Endothelial cell of umbilical vein (primary cell): ENCODE data around the gene RNF183.

ENCODE experiments used
- CTCF ChIP-seq, 2 donors: IDR thresholded peaks; 1 replicate in 1 of 2; 2 replicates in 1 of 2; pipeline ENCODE4 v1.5.1; 2011; ENCODE audit warnings: low read length in 2 of 2, mild to moderate bottlenecking in 2 of 2, moderate library complexity in 2 of 2, control low read depth in 1 of 2, inconsistent platforms in 1 of 2, low read depth in 1 of 2; ENCODE audit not compliant: insufficient read depth in 1 of 2; ENCODE audit errors: extremely low read depth in 1 of 2
- EZH2 ChIP-seq: IDR thresholded peaks from 2 replicates; pipeline ENCODE4 v1.6.1; 2012; ENCODE audit warnings: borderline replicate concordance, low read depth, mild to moderate bottlenecking, moderate library complexity, low read length, inconsistent platforms; ENCODE audit not compliant: severe bottlenecking
- FOS ChIP-seq: IDR thresholded peaks from 2 replicates; pipeline ENCODE4 v1.6.1; 2011; ENCODE audit warnings: mild to moderate bottlenecking, low read length, moderate library complexity, borderline replicate concordance; ENCODE audit not compliant: insufficient read depth
- GATA2 ChIP-seq: IDR thresholded peaks from 2 replicates; pipeline ENCODE4 v1.7.0; 2011; ENCODE audit warnings: low read depth, mild to moderate bottlenecking, moderate library complexity, mixed read lengths, low read length; ENCODE audit not compliant: insufficient read length, insufficient read depth
- JUN ChIP-seq: IDR thresholded peaks from 2 replicates; pipeline ENCODE4 v1.6.1; 2011; ENCODE audit warnings: borderline replicate concordance, low read depth; ENCODE audit not compliant: insufficient read length, insufficient read depth
- POLR2A ChIP-seq: IDR thresholded peaks from 2 replicates; pipeline ENCODE4 v1.6.1; 2012; ENCODE audit warnings: low read depth, mild to moderate bottlenecking, control low read depth, low read length
- POLR2AphosphoS5 ChIP-seq: IDR thresholded peaks from 2 replicates; pipeline ENCODE4 v1.6.1; 2012; ENCODE audit warnings: low read depth, mild to moderate bottlenecking, control low read depth, low read length, moderate library complexity; ENCODE audit not compliant: insufficient read depth
- TF ChIP-seq, protein P1 (sequence below): IDR thresholded peaks from 2 replicates; pipeline ENCODE4 v1.6.1; 2011; ENCODE audit not compliant: insufficient read depth, insufficient read length

GRCh38 chr9:113328045-113328782 lies 25.0 kb upstream of the RNF183 start:
- TF ChIP-seq CTCF (IDR thresholded peaks at IDR 0.05; ENCODE audit: extremely low read depth in 1 of 2, insufficient read depth in 1 of 2, low read depth in 1 of 2, low read length in 2 of 2) (no peak), POLR2A (no peak), EZH2 (no peak), FOS (no peak), JUN (no peak), POLR2AphosphoS5 (no peak), GATA2 (no peak)
- TF ChIP-seq, protein P1, sequence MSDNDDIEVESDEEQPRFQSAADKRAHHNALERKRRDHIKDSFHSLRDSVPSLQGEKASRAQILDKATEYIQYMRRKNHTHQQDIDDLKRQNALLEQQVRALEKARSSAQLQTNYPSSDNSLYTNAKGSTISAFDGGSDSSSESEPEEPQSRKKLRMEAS, result no peak
